Activated T-helper 9 cell treated with anti-CD3 and anti-CD28 coated beads, Interleukin-2, amount 50 U/mL, for 16 hours (primary cell): Measurements from ENCODE around the gene ZNF414.

ENCODE experiments used
- DNase-seq: peaks from one replicate; pipeline ENCODE4 v3.0.0-alpha.2; 2020; ENCODE audit warnings: low read depth

ZNF414 gene

GRCh38 chr19:8463365-8463764 is 50.6 kb downstream of the ZNF414 start:
- DNase-seq, result no peak

GRCh38 chr19:8462571-8462970 is 51.4 kb downstream of the ZNF414 start:
- DNase-seq, result no peak

- DNase-seq, result no peak
Observed at GRCh38 chr19:8461891-8462290, 52.1 kb downstream of the ZNF414 start.

- no peak for DNase-seq
Observed at GRCh38 chr19:8461376-8461775, 52.6 kb downstream of the ZNF414 start.

GRCh38 chr19:8460516-8461298 is 53.3 kb downstream of the ZNF414 start:
- DNase-seq, result no peak
